IMR-90 (cell line): ENCODE results near the gene GNB1L. TPM values are rescaled to one million over a fixed set of nuclear protein-coding genes. Genes with fewer than 3 reads are reported as not detected.

Experiments
- ATAC-seq: fragments of 200-7000 bp; cut with Tn5 transposase; 2 replicates; pipeline ENCODE4 v1.9.1; 2020; ENCODE audit warnings: low read depth, mild to moderate bottlenecking, moderate library complexity
- BruUV-seq: library from RNA; stranded (reverse); fragments of 400-500 nt; replicated peaks from 2 replicates; lab custom pipeline; 2021; lab: Mats Ljungman, UMichigan
- CTCF ChIA-PET: fragments of 300-600 bp; formaldehyde crosslinking; extraction: SDS; loops from one replicate; lab custom pipeline; 2021; ENCODE audit warnings: antibody characterized with exemption; lab: Yijun Ruan, JAX
- POLR2A ChIA-PET: fragments of 300-600 bp; sonication (Branson Sonifier 250); formaldehyde crosslinking; loops from one replicate; lab custom pipeline; 2022; ENCODE audit warnings: antibody characterized with exemption; ENCODE audit not compliant: unreplicated experiment; lab: Charles Lee
- DNase-seq: peaks from one replicate; pipeline ENCODE4 v3.0.0; 2013
- H2AFZ ChIP-seq: replicated peaks from 2 replicates; pipeline ENCODE3; 2013; ENCODE audit warnings: low read length, mild to moderate bottlenecking; ENCODE audit not compliant: poor library complexity
- H2AK5ac ChIP-seq: 2 replicates; pipeline ENCODE4 v1.6.1; 2013; ENCODE audit warnings: low read depth, low read length, inconsistent platforms
- H2AK9ac ChIP-seq: replicated peaks from 2 replicates; pipeline ENCODE3; 2013; ENCODE audit warnings: mild to moderate bottlenecking, low read depth, low read length, moderate library complexity; ENCODE audit not compliant: poor library complexity
- H2BK120ac ChIP-seq: 2 replicates; pipeline ENCODE4 v1.6.1; 2013; ENCODE audit warnings: low read depth, low read length, inconsistent platforms
- H2BK15ac ChIP-seq: 3 replicates; pipeline ENCODE4 v1.6.1; 2013; ENCODE audit warnings: low read depth, low read length, inconsistent platforms
- H2BK20ac ChIP-seq: 2 replicates; pipeline ENCODE4 v1.6.1; 2013; ENCODE audit warnings: low read depth, mild to moderate bottlenecking, inconsistent platforms, low read length, moderate library complexity
- H2BK5ac ChIP-seq: 2 replicates; pipeline ENCODE4 v1.6.1; 2013; ENCODE audit warnings: mild to moderate bottlenecking, low read depth, low read length, inconsistent platforms; ENCODE audit not compliant: poor library complexity, severe bottlenecking
- H3K14ac ChIP-seq: replicated peaks from 2 replicates; pipeline ENCODE4 v1.6.1; 2013; ENCODE audit warnings: low read depth, low read length, inconsistent platforms
- H3K18ac ChIP-seq: 2 replicates; pipeline ENCODE4 v1.6.1; 2013; ENCODE audit warnings: low read depth, low read length, control low read depth
- H3K23ac ChIP-seq: 2 replicates; pipeline ENCODE4 v1.6.1; 2013; ENCODE audit warnings: low read depth, low read length, inconsistent platforms
- H3K27ac ChIP-seq: 2 replicates; pipeline ENCODE4 v1.5.1; 2013; ENCODE audit warnings: mild to moderate bottlenecking, control low read depth, low read length; ENCODE audit not compliant: insufficient read depth
- H3K27me3 ChIP-seq: 2 replicates; pipeline ENCODE4 v1.6.1; 2013; ENCODE audit warnings: low read length; ENCODE audit not compliant: control insufficient read depth, insufficient read depth
- H3K36me3 ChIP-seq: 2 replicates; pipeline ENCODE4 v1.6.1; 2013; ENCODE audit warnings: low read length, mixed read lengths; ENCODE audit not compliant: control insufficient read depth, insufficient read depth
- H3K4ac ChIP-seq: 2 replicates; pipeline ENCODE4 v1.6.1; 2013; ENCODE audit warnings: low read depth, low read length, inconsistent platforms
- H3K4me1 ChIP-seq: 2 replicates; pipeline ENCODE4 v1.6.1; 2013; ENCODE audit warnings: low read length, mixed read lengths; ENCODE audit not compliant: control insufficient read depth, insufficient read depth
- H3K4me2 ChIP-seq: 2 replicates; pipeline ENCODE4 v1.6.1; 2013; ENCODE audit warnings: low read depth, mild to moderate bottlenecking, control low read depth, low read length, moderate library complexity
- H3K4me3 ChIP-seq: 2 replicates; pipeline ENCODE4 v1.5.1; 2013; ENCODE audit warnings: low read depth, mild to moderate bottlenecking, control low read depth, low read length, moderate library complexity; ENCODE audit not compliant: insufficient read depth
- H3K56ac ChIP-seq: 2 replicates; pipeline ENCODE4 v1.6.1; 2013; ENCODE audit warnings: low read length, inconsistent platforms; ENCODE audit not compliant: insufficient read depth; ENCODE audit errors: extremely low read depth
- H3K79me1 ChIP-seq, 2 experiments: 2 replicates each; pipeline ENCODE4 v1.6.1; 2013; ENCODE audit warnings: low read length in 2 of 2, inconsistent platforms in 1 of 2, low read depth in 1 of 2
- H3K9ac ChIP-seq: 2 replicates; pipeline ENCODE4 v1.6.1; 2013; ENCODE audit warnings: low read depth, low read length, control low read depth
- H3K9me1 ChIP-seq: 2 replicates; pipeline ENCODE4 v1.6.1; 2013; ENCODE audit warnings: low read length, inconsistent platforms; ENCODE audit not compliant: insufficient read depth
- H3K9me3 ChIP-seq: 2 replicates; pipeline ENCODE4 v1.6.1; 2013; ENCODE audit warnings: low read length; ENCODE audit not compliant: control insufficient read depth, insufficient read depth
- H4K20me1 ChIP-seq: 2 replicates; pipeline ENCODE4 v1.6.1; 2013; ENCODE audit warnings: low read length, inconsistent platforms; ENCODE audit not compliant: insufficient read depth
- H4K5ac ChIP-seq: 2 replicates; pipeline ENCODE4 v1.6.1; 2013; ENCODE audit warnings: mild to moderate bottlenecking, low read depth, low read length, control low read depth
- H4K8ac ChIP-seq, 2 experiments: 2 replicates each; pipeline ENCODE4 v1.6.1; 2013; ENCODE audit warnings: low read depth in 2 of 2, low read length in 2 of 2, control low read depth in 1 of 2, inconsistent platforms in 1 of 2
- H4K91ac ChIP-seq: 2 replicates; pipeline ENCODE4 v1.6.1; 2013; ENCODE audit warnings: low read depth, low read length, inconsistent platforms; ENCODE audit not compliant: insufficient read depth
- BHLHE40 ChIP-seq: fragments of 150-350 bp; IDR thresholded peaks from 2 replicates; pipeline ENCODE4 v1.6.1; 2016; ENCODE audit warnings: mild to moderate bottlenecking, low read depth, low read length
- CEBPB ChIP-seq: IDR thresholded peaks from 2 replicates; pipeline ENCODE4 v1.6.1; 2012; ENCODE audit warnings: low read depth, low read length, improper control_type of control experiment
- CHD1 ChIP-seq: IDR thresholded peaks from 2 replicates; pipeline ENCODE4 v1.6.1; 2012; ENCODE audit warnings: low read depth, low read length, improper control_type of control experiment
- NFE2L2 ChIP-seq: fragments of 150-350 bp; IDR thresholded peaks from 2 replicates; pipeline ENCODE4 v1.6.1; 2016; ENCODE audit warnings: low read depth, mild to moderate bottlenecking, low read length
- POLR2A ChIP-seq: IDR thresholded peaks from 2 replicates; pipeline ENCODE4 v1.6.1; 2012; ENCODE audit warnings: mild to moderate bottlenecking, low read depth, low read length
- RAD21 ChIP-seq: IDR thresholded peaks from 2 replicates; pipeline ENCODE4 v1.6.1; 2012; ENCODE audit warnings: low read length, improper control_type of control experiment
- RCOR1 ChIP-seq: IDR thresholded peaks from 2 replicates; pipeline ENCODE4 v1.6.1; 2012; ENCODE audit warnings: mild to moderate bottlenecking, low read length, improper control_type of control experiment; ENCODE audit not compliant: insufficient replicate concordance
- SMC3 ChIP-seq: fragments of 150-350 bp; IDR thresholded peaks from 2 replicates; pipeline ENCODE4 v1.6.1; 2016; ENCODE audit warnings: low read depth, mild to moderate bottlenecking, antibody characterized with exemption, low read length, moderate library complexity
- WGBS, 2 experiments: methylation state at CpG; one replicate each; pipeline versions ENCODE4 v1.1.5 to v1.1.7; 2013; ENCODE audit warnings: missing lambda C conversion rate in 2 of 2; ENCODE audit not compliant: insufficient read length in 1 of 2; ENCODE audit errors: extremely low coverage in 2 of 2; 5-methylcytosine and 5-hydroxymethylcytosine counted together
- dilution Hi-C: fragments of 300-500 bp; cut with HindIII; formaldehyde crosslinking; loops from one replicate; pipeline ENCODE4 v1.14.3; 2018; ENCODE audit warnings: low sequenced_read_pairs; ENCODE audit not compliant: unreplicated experiment
- in situ Hi-C: fragments of 300-500 bp; cut with MboI; formaldehyde crosslinking; loops from 3 replicates; pipeline ENCODE4 v1.14.3; 2019; ENCODE audit warnings: low sequenced_read_pairs, inconsistent platforms, mixed read lengths
- intact Hi-C: fragments of 100-400 bp; cut with micrococcal nuclease; formaldehyde crosslinking; loops from 2 replicates; pipeline ENCODE4 v1.10.0; 2022
- polyA plus RNA-seq, 3 experiments: library from polyadenylated mRNA; depleted of rRNA; stranded (reverse); fragments of >200 nt; gene quantifications; 2 replicates each; pipeline ENCODE4 v1.2.3, GENCODE V29; 2012; ENCODE audit warnings: low replicate concordance in 1 of 3
- total RNA-seq: library from RNA; depleted of rRNA; stranded (reverse); fragments of >200 nt; gene quantifications from 2 replicates; pipeline ENCODE4 v1.2.3, GENCODE V29; 2012
- TF ChIP-seq, protein P1 (sequence below): conservative IDR thresholded peaks from 2 replicates; pipeline ENCODE4 v1.5.1; 2012; ENCODE audit warnings: mild to moderate bottlenecking, low read depth, low read length, improper control_type of control experiment
- TF ChIP-seq, protein P2 (sequence below): fragments of 150-350 bp; IDR thresholded peaks from 2 replicates; pipeline ENCODE4 v1.6.1; 2016; ENCODE audit warnings: low read depth, mild to moderate bottlenecking, low read length, moderate library complexity, borderline replicate concordance

GNB1L gene
- total and polyA plus RNA-seq, 2 of the 4 experiments (the other 2 are of a cell fraction), result 2.5 to 4.4 TPM

DNA sequence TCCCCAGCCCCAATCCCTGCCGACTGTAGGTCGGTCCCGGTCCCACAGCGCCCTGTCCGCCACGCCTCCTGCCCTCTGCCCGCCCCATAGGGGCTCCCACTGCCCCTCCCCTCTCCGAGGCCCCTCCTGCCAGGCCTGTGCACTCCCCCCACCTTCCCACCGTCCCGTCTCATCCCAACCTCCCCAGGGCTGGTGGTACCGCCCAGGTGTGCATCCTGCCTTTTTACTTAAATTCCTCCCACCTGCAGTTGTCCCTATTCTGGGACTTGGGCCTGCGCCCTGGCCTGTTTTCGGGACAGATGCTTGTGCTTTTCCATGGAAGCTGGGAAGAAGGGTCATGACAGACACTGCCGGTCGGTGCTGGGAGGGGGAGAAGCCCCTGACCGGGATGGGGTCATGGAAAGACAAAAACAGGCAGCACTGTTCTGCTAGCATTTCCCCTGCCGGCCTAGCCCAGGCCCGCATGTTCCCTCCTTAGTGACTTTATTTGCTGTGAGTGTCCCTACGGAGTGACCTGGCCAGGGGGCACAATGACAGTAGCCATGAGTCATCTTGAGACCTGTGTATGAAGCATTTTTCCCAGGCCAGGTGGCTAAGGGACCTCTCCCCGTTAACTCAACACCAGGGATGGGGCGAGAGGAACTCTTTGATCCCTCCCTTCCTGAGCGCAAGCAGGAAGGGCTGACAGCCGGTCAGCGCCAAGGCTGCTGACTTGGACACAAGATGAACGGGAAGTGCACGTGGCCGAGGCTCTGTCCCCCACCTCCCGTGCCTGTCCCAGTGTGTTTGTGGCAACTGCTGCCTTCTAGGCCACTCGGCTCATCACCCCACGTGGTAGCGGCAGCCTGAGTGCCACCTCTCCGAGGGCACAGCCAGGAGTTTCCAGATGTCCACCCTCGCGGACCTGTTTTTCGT is 87.0 kb downstream of the GNB1L start:
- no peak for ATAC-seq
- dilution Hi-C loops (no loop called here), in situ Hi-C loops (no loop called here), intact Hi-C loops (no loop called here)
- ChIA-PET CTCF (no interaction called here), POLR2A (no interaction called here)
- Histone ChIP-seq H2BK15ac (no peak overlapping the region), H2BK5ac (no peak overlapping the region), H2AFZ (peak overlapping the region; percentile 53), H3K18ac (no peak overlapping the region), H3K4ac (no peak overlapping the region), H3K27ac (no peak overlapping the region), H3K4me3 (no peak overlapping the region), H2BK120ac (no peak overlapping the region), H3K14ac (no peak overlapping the region), H3K4me1 (no peaks in the 10 kb centered on the region), H3K4me2 (no peak overlapping the region), H3K9me3 (peaks cover 4% of the 10 kb centered on the region; the same call in 1 of the 2 replicates), H3K23ac (no peak overlapping the region), H3K56ac (no peak overlapping the region), H4K8ac (no peak overlapping the region), H2AK5ac (no peak overlapping the region), H3K79me1 (no peaks in the 10 kb centered on the region), H4K5ac (no peak overlapping the region), H2BK20ac (no peak overlapping the region), H2AK9ac (no peak overlapping the region), H3K27me3 (peaks cover 97% of the 10 kb centered on the region), H3K9ac (no peak overlapping the region), H3K9me1 (no peaks in the 10 kb centered on the region), H4K91ac (no peak overlapping the region), H4K20me1 (no peaks in the 10 kb centered on the region), H3K36me3 (no peaks in the 10 kb centered on the region)
- BruUV-seq, result no TSS peak
- TF ChIP-seq CHD1 (no peak), NFE2L2 (no peak), BHLHE40 (no peak), CEBPB (no peak), RCOR1 (no peak), SMC3 (no peak), RAD21 (no peak), POLR2A (no peak)
- TF ChIP-seq, protein P1, sequence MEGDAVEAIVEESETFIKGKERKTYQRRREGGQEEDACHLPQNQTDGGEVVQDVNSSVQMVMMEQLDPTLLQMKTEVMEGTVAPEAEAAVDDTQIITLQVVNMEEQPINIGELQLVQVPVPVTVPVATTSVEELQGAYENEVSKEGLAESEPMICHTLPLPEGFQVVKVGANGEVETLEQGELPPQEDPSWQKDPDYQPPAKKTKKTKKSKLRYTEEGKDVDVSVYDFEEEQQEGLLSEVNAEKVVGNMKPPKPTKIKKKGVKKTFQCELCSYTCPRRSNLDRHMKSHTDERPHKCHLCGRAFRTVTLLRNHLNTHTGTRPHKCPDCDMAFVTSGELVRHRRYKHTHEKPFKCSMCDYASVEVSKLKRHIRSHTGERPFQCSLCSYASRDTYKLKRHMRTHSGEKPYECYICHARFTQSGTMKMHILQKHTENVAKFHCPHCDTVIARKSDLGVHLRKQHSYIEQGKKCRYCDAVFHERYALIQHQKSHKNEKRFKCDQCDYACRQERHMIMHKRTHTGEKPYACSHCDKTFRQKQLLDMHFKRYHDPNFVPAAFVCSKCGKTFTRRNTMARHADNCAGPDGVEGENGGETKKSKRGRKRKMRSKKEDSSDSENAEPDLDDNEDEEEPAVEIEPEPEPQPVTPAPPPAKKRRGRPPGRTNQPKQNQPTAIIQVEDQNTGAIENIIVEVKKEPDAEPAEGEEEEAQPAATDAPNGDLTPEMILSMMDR, result no peak
- TF ChIP-seq, protein P2, sequence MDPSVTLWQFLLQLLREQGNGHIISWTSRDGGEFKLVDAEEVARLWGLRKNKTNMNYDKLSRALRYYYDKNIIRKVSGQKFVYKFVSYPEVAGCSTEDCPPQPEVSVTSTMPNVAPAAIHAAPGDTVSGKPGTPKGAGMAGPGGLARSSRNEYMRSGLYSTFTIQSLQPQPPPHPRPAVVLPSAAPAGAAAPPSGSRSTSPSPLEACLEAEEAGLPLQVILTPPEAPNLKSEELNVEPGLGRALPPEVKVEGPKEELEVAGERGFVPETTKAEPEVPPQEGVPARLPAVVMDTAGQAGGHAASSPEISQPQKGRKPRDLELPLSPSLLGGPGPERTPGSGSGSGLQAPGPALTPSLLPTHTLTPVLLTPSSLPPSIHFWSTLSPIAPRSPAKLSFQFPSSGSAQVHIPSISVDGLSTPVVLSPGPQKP, result no peak
- WGBS, 2 experiments, result 11% methylated on average over 9 of the region's 35 CpGs; no CpG with 5 or more reads in 1 of the 2 experiments
- no peak for DNase-seq
